Neuronal stem cell (in vitro differentiated cells): ENCODE data around the gene URM1. TPM values are rescaled to one million over a fixed set of nuclear protein-coding genes. Genes with fewer than 3 reads are reported as not detected.

Experiments
- DNase-seq: peaks from one replicate; pipeline ENCODE4 v3.0.0-alpha.2; 2013; ENCODE audit warnings: low spot score
- H2AFZ ChIP-seq: one replicate; pipeline ENCODE4 v1.6.1; 2013; ENCODE audit warnings: mild to moderate bottlenecking, low read length, inconsistent platforms
- H2AK5ac ChIP-seq: 2 replicates; pipeline ENCODE4 v1.6.1; 2013; ENCODE audit warnings: low read depth, mild to moderate bottlenecking, inconsistent platforms, low read length, moderate library complexity, mixed read lengths
- H2BK120ac ChIP-seq: 2 replicates; pipeline ENCODE4 v1.6.1; 2013; ENCODE audit warnings: low read depth, mild to moderate bottlenecking, inconsistent platforms, low read length, moderate library complexity, mixed read lengths
- H2BK12ac ChIP-seq: one replicate; pipeline ENCODE4 v1.6.1; 2013; ENCODE audit warnings: low read length, inconsistent platforms
- H2BK15ac ChIP-seq: 2 replicates; pipeline ENCODE4 v1.6.1; 2013; ENCODE audit warnings: mild to moderate bottlenecking, low read length, inconsistent platforms, mixed read lengths
- H2BK5ac ChIP-seq: one replicate; pipeline ENCODE4 v1.6.1; 2013; ENCODE audit warnings: inconsistent platforms, mild to moderate bottlenecking, low read length, moderate library complexity
- H3K14ac ChIP-seq: one replicate; pipeline ENCODE4 v1.6.1; 2013; ENCODE audit warnings: low read length, inconsistent platforms
- H3K18ac ChIP-seq: 2 replicates; pipeline ENCODE4 v1.6.1; 2013; ENCODE audit warnings: low read length, inconsistent platforms
- H3K23ac ChIP-seq: 2 replicates; pipeline ENCODE4 v1.6.1; 2013; ENCODE audit warnings: low read depth, mild to moderate bottlenecking, mixed read lengths, low read length, inconsistent platforms; ENCODE audit not compliant: poor library complexity
- H3K27ac ChIP-seq: replicated peaks from 3 replicates; pipeline ENCODE4 v1.5.1; 2013; ENCODE audit warnings: low read length, inconsistent platforms
- H3K27me3 ChIP-seq, 3 experiments: 2 replicates each; pipeline ENCODE4 v1.6.1; 2013; ENCODE audit warnings: low read length in 3 of 3, mild to moderate bottlenecking in 2 of 3, inconsistent platforms in 1 of 3, low read depth in 1 of 3, mixed read lengths in 1 of 3, moderate library complexity in 1 of 3; ENCODE audit not compliant: control insufficient read depth in 3 of 3, insufficient read depth in 3 of 3
- H3K36me3 ChIP-seq, 2 donors: replicated peaks in 1 of 2; 2 replicates each; pipeline ENCODE4 v1.6.1; 2013; ENCODE audit warnings: low read length in 2 of 2; ENCODE audit not compliant: control insufficient read depth in 2 of 2, insufficient read depth in 2 of 2
- H3K4ac ChIP-seq: 2 replicates; pipeline ENCODE4 v1.6.1; 2013; ENCODE audit warnings: inconsistent platforms, mild to moderate bottlenecking, low read length, moderate library complexity
- H3K4me1 ChIP-seq, 2 donors: 1 replicate in 1 of 2; 2 replicates in 1 of 2; pipeline ENCODE4 v1.6.1; 2013; ENCODE audit warnings: low read length in 2 of 2, low read depth in 1 of 2; ENCODE audit not compliant: control insufficient read depth in 2 of 2, insufficient read depth in 1 of 2
- H3K4me2 ChIP-seq: one replicate; pipeline ENCODE4 v1.6.1; 2013; ENCODE audit warnings: mild to moderate bottlenecking, low read length, inconsistent platforms; ENCODE audit not compliant: insufficient read depth, poor library complexity, severe bottlenecking
- H3K4me3 ChIP-seq, 2 donors: 2 replicates each; pipeline ENCODE4 v1.5.1; 2013; ENCODE audit warnings: low read length in 2 of 2, mild to moderate bottlenecking in 2 of 2, inconsistent platforms in 1 of 2, moderate library complexity in 1 of 2
- H3K79me1 ChIP-seq: one replicate; pipeline ENCODE4 v1.6.1; 2013; ENCODE audit warnings: low read depth, mild to moderate bottlenecking, inconsistent platforms, low read length, moderate library complexity
- H3K9ac ChIP-seq: one replicate; pipeline ENCODE4 v1.6.1; 2013; ENCODE audit warnings: mild to moderate bottlenecking, low read depth, low read length, inconsistent platforms; ENCODE audit not compliant: poor library complexity
- H3K9me3 ChIP-seq, 2 donors: replicated peaks in 1 of 2; 2 replicates each; pipeline versions ENCODE3 to v1.6.1; 2013; ENCODE audit warnings: low read length in 2 of 2, mild to moderate bottlenecking in 2 of 2, inconsistent platforms in 1 of 2, low read depth in 1 of 2, mixed read lengths in 1 of 2, moderate library complexity in 1 of 2; ENCODE audit not compliant: control insufficient read depth in 2 of 2, insufficient read depth in 1 of 2
- H4K8ac ChIP-seq: one replicate; pipeline ENCODE4 v1.6.1; 2013; ENCODE audit warnings: low read depth, mild to moderate bottlenecking, inconsistent platforms, low read length, moderate library complexity
- H4K91ac ChIP-seq: one replicate; pipeline ENCODE4 v1.6.1; 2013; ENCODE audit warnings: low read length, low read depth, mild to moderate bottlenecking, inconsistent platforms; ENCODE audit not compliant: poor library complexity
- WGBS, 2 donors: extraction: QIAGEN DNeasy Blood & Tissue Kit; methylation state at CpG; one replicate each; pipeline ENCODE4 v1.1.7; 2013; ENCODE audit warnings: missing lambda C conversion rate in 2 of 2, mixed read lengths in 1 of 2; ENCODE audit not compliant: insufficient read length in 2 of 2, insufficient replicate concordance in 1 of 2; ENCODE audit errors: extremely low coverage in 2 of 2; 5-methylcytosine and 5-hydroxymethylcytosine counted together
- polyA plus RNA-seq, 2 experiments: library from polyadenylated mRNA; stranded (reverse); fragments of 200-250 nt; gene quantifications; one replicate each; pipeline ENCODE4 v1.2.3, GENCODE V29; 2013

Gene URM1
- 28.4 TPM for polyA plus RNA-seq (2013, experiment 1 of 2)
- 24.9 TPM for polyA plus RNA-seq (2013, experiment 2 of 2)

GRCh38 chr9:128370752-128371629 lies at the start of gene URM1:
Gene URM1 (plus strand): TSS chr9:128371374. CDS start chr9:128371381, 7 bp downstream.
- peak within 1 kb of the TSS; percentile 90 for H3K14ac ChIP-seq
- H2BK15ac ChIP-seq: no peak within 1 kb of the TSS
- no CpG with 5 or more reads among the region's 55 CpGs for WGBS, 2 donors
- H3K4me1 ChIP-seq: peaks cover 4 to 14% of the 10 kb centered on the region in 2 donors
- peak within 1 kb of the TSS; percentile 66 for H2AFZ ChIP-seq
- peaks cover 0 to 34% (median 2%) of the 10 kb centered on the region in 3 experiments for H3K27me3 ChIP-seq
- H4K8ac ChIP-seq: no peak within 1 kb of the TSS
- H2AK5ac ChIP-seq: no peak within 1 kb of the TSS
- no peak within 1 kb of the TSS for H4K91ac ChIP-seq
- peak within 1 kb of the TSS; percentile 95 for H3K4me3 ChIP-seq
- H3K4ac ChIP-seq: no peak within 1 kb of the TSS
- no peaks in the 10 kb centered on the region for H3K9me3 ChIP-seq
- H2BK12ac ChIP-seq: no peak within 1 kb of the TSS
- no peak within 1 kb of the TSS for H3K27ac ChIP-seq
- H3K23ac ChIP-seq: no peak within 1 kb of the TSS
- no peak within 1 kb of the TSS for H2BK5ac ChIP-seq
- H2BK120ac ChIP-seq: no peak within 1 kb of the TSS
- H3K18ac ChIP-seq: peak within 1 kb of the TSS; percentile 94
- H3K79me1 ChIP-seq: peaks cover 4% of the 10 kb centered on the region
- DNase-seq: peak; percentile 86
- peaks cover 2 to 30% of the 10 kb centered on the region in 2 donors for H3K36me3 ChIP-seq
- peak within 1 kb of the TSS; percentile 74 for H3K4me2 ChIP-seq
- peak within 1 kb of the TSS; percentile 96 for H3K9ac ChIP-seq

GRCh38 chr9:128321879-128322403 lies 49.2 kb upstream of the URM1 start:
- Histone ChIP-seq H3K4ac (no peak overlapping the region), H2BK15ac (no peak overlapping the region), H3K27ac (no peak overlapping the region), H2AFZ (peak overlapping the region; percentile 84), H2AK5ac (no peak overlapping the region), H3K79me1 (peaks cover 4% of the 10 kb centered on the region), H3K36me3 (peaks cover 22 to 60% of the 10 kb centered on the region in 2 donors), H2BK120ac (no peak overlapping the region), H2BK12ac (no peak overlapping the region), H3K9me3 (no peaks in the 10 kb centered on the region), H4K91ac (no peak overlapping the region), H4K8ac (no peak overlapping the region), H3K14ac (no peak overlapping the region), H3K23ac (peak overlapping the region; percentile 38), H3K4me3 (peak overlapping the region; percentile 70 to 86), H3K18ac (peak overlapping the region; percentile 72), H3K27me3 (no peaks in the 10 kb centered on the region), H3K4me1 (peaks cover 5 to 9% of the 10 kb centered on the region in 2 donors), H3K9ac (peak overlapping the region; percentile 75), H2BK5ac (peak overlapping the region; percentile 67), H3K4me2 (peak overlapping the region; percentile 72)
- WGBS, 2 donors: no CpG with 5 or more reads among the region's 21 CpGs
- no peak for DNase-seq

DNA sequence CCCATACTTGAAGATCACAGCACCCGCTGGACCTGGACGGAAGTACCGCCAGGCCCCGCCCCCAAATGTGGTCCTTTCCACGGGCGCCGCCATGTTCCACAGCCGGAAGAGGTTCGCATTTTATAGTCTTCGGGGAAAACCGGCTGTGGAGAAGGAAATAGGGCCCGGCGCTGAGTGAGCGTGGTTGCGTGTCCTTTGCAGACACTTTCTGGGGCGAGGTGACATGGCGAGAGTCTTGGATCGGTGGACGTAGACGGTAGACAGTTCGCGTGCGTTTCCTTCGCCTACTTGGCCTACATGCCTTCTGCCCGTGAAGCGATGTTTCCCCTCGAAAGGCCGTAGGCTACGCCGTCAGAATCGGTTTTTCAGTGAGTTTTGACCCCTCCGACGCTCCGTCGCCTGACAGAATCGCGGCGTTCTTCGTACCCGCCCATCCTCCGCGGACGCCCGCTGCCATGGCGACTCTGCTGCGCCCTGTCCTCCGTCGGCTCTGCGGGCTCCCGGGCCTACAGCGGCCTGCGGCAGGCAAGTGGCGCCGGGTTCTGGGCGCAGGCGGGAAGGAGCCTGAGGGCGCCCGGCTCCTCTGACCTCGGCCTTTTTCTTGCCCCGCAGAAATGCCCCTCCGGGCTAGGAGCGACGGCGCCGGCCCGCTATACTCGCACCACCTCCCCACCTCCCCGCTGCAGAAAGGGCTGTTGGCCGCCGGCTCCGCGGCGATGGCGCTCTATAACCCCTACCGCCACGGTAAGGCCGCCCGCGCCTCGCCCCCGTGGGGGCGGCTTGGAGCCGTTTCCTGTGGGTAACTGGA lies 48.6 kb upstream of the URM1 start, which contains the start of the genes COQ4 and TRUB2:
Gene COQ4, plus strand, starts transcription at position 436 of the 808 bp plus-strand sequence. Its CDS starts 20 bp downstream, at position 456.
Gene TRUB2, minus strand, starts transcription at position 44 of the 808 bp plus-strand sequence. Its CDS starts 39 bp downstream, at position 5.
- Histone ChIP-seq H3K4ac (no peak within 1 kb of the TSS), H3K36me3 (peaks cover 17 to 59% of the 10 kb centered on the region in 2 donors)
- no CpG with 5 or more reads among the region's 83 CpGs for WGBS, 2 donors

More for the DNA sequence above, 48.6 kb upstream of the URM1 start, which contains the start of the genes COQ4 and TRUB2:
- no peaks in the 10 kb centered on the region for H3K9me3 ChIP-seq
- peak within 1 kb of the TSS; percentile 96 for H3K18ac ChIP-seq
- peak within 1 kb of the TSS; percentile 38 for H3K23ac ChIP-seq
- H3K4me1 ChIP-seq: peaks cover 5 to 9% of the 10 kb centered on the region in 2 donors
- H2BK12ac ChIP-seq: no peak within 1 kb of the TSS
- peak within 1 kb of the TSS; percentile 67 for H2BK5ac ChIP-seq
- no peaks in the 10 kb centered on the region for H3K27me3 ChIP-seq
- peak within 1 kb of the TSS; percentile 27 for H3K14ac ChIP-seq
- H2BK120ac ChIP-seq: peak within 1 kb of the TSS; percentile 65
- peak within 1 kb of the TSS; percentile 84 for H2AFZ ChIP-seq
- DNase-seq: peak; percentile 92
- H3K4me2 ChIP-seq: peak within 1 kb of the TSS; percentile 72
- H3K4me3 ChIP-seq: peak within 1 kb of the TSS; percentile 70 to 86
- no peak within 1 kb of the TSS for H2BK15ac ChIP-seq
- H2AK5ac ChIP-seq: no peak within 1 kb of the TSS
- H4K8ac ChIP-seq: peak within 1 kb of the TSS; percentile 52
- H4K91ac ChIP-seq: no peak within 1 kb of the TSS
- peak within 1 kb of the TSS; percentile 88 for H3K27ac ChIP-seq
- H3K9ac ChIP-seq: peak within 1 kb of the TSS; percentile 96
- peaks cover 4% of the 10 kb centered on the region for H3K79me1 ChIP-seq
